Neutrophil (primary cell): ENCODE results near the gene MXD1.

Experiments used
- H3K27ac ChIP-seq: fragments of 200-600 bp; sonication (generic); 2 replicates; pipeline ENCODE4 v1.5.1; 2016; ENCODE audit warnings: mild to moderate bottlenecking, moderate library complexity
- H3K27me3 ChIP-seq: fragments of 200-600 bp; sonication (generic); 2 replicates; pipeline ENCODE4 v1.6.0; 2016; ENCODE audit warnings: mild to moderate bottlenecking
- H3K36me3 ChIP-seq: fragments of 200-600 bp; sonication (generic); 2 replicates; pipeline ENCODE4 v1.5.1; 2017
- H3K4me1 ChIP-seq, 2 experiments: fragments of 200-600 bp in 1 of 2; sonication (generic) in 1 of 2; 1 replicate in 1 of 2; 2 replicates in 1 of 2; pipeline versions ENCODE4 v1.5.1 to v1.6.1; 2013 to 2016; ENCODE audit warnings: low read depth in 1 of 2, low read length in 1 of 2, mild to moderate bottlenecking in 1 of 2, moderate library complexity in 1 of 2; ENCODE audit not compliant: control insufficient read depth in 1 of 2, insufficient read depth in 1 of 2
- H3K4me3 ChIP-seq, 2 experiments: fragments of 200-600 bp in 1 of 2; sonication (generic) in 1 of 2; 1 replicate in 1 of 2; 2 replicates in 1 of 2; pipeline ENCODE4 v1.5.1; 2013 to 2016; ENCODE audit warnings: low read depth in 1 of 2, low read length in 1 of 2, mild to moderate bottlenecking in 1 of 2, moderate library complexity in 1 of 2
- H3K9me3 ChIP-seq: fragments of 200-600 bp; sonication (generic); 2 replicates; pipeline ENCODE4 v1.5.1; 2016
- CTCF ChIP-seq: fragments of 200-600 bp; sonication (generic); IDR thresholded peaks from 2 replicates; pipeline ENCODE4 v1.5.1; 2016; ENCODE audit warnings: antibody characterized with exemption

The MXD1 gene

GRCh38 chr2:69914164-69914949, 552 bp upstream of the MXD1 start:
- peaks cover 37% of the 10 kb centered on the region for H3K36me3 ChIP-seq
- peak overlapping the region; percentile 87 to 97 for H3K4me3 ChIP-seq
- H3K9me3 ChIP-seq: no peaks in the 10 kb centered on the region
- H3K4me1 ChIP-seq: peaks cover 31 to 48% of the 10 kb centered on the region in 2 experiments
- no peaks in the 10 kb centered on the region for H3K27me3 ChIP-seq
- peak; percentile 59 for TF ChIP-seq CTCF
- peak overlapping the region; percentile 99 for H3K27ac ChIP-seq

- Histone ChIP-seq H3K4me3 (peak overlapping the region; percentile 87 to 94), H3K36me3 (peaks cover 55% of the 10 kb centered on the region), H3K4me1 (peaks cover 49 to 65% of the 10 kb centered on the region in 2 experiments), H3K9me3 (peaks cover 3% of the 10 kb centered on the region), H3K27me3 (no peaks in the 10 kb centered on the region), H3K27ac (peak overlapping the region; percentile 99)
- TF ChIP-seq CTCF: no peak
Observed at GRCh38 chr2:69916106-69916505, 1.2 kb downstream of the MXD1 start.

GRCh38 chr2:69917852-69918251, 2.9 kb downstream of the MXD1 start:
- Histone ChIP-seq H3K27ac (peak overlapping the region; percentile 99), H3K4me1 (peaks cover 54 to 75% of the 10 kb centered on the region in 2 experiments), H3K36me3 (peaks cover 72% of the 10 kb centered on the region), H3K9me3 (peaks cover 3% of the 10 kb centered on the region), H3K4me3 (peak overlapping the region; percentile 87 to 94), H3K27me3 (no peaks in the 10 kb centered on the region)
- TF ChIP-seq CTCF: no peak

GRCh38 chr2:69918401-69918800, 3.5 kb downstream of the MXD1 start:
- Histone ChIP-seq H3K4me1 (peaks cover 54 to 75% of the 10 kb centered on the region in 2 experiments), H3K36me3 (peaks cover 78% of the 10 kb centered on the region), H3K9me3 (peaks cover 3% of the 10 kb centered on the region), H3K27ac (peak overlapping the region; percentile 99), H3K27me3 (no peaks in the 10 kb centered on the region), H3K4me3 (peak overlapping the region; percentile 87 to 94)
- no peak for TF ChIP-seq CTCF

- TF ChIP-seq CTCF: no peak
- H3K27me3 ChIP-seq: no peaks in the 10 kb centered on the region
- peaks cover 96 to 100% of the 10 kb centered on the region in 2 experiments for H3K4me1 ChIP-seq
- peak overlapping the region; percentile 57 to 94 for H3K4me3 ChIP-seq
- H3K27ac ChIP-seq: peak overlapping the region; percentile 99
- H3K36me3 ChIP-seq: peaks cover 100% of the 10 kb centered on the region
- peaks cover 3% of the 10 kb centered on the region for H3K9me3 ChIP-seq
Observed at GRCh38 chr2:69923116-69923515, 8.2 kb downstream of the MXD1 start.
